B cell (primary cell): ENCODE data around the gene COPS4. TPM values are rescaled to one million over a fixed set of nuclear protein-coding genes. Genes with fewer than 3 reads are reported as not detected.
"Not testable (repeated sequence)": the region's sequence is repeated elsewhere in the genome, so short reads cannot be mapped to it uniquely, and the experiment has no call there.

Experiments used
- ATAC-seq: fragments of 200-7000 bp; cut with Tn5 transposase; one replicate; pipeline ENCODE4 v1.10.0; 2021; ENCODE audit warnings: low read depth, mild to moderate bottlenecking, moderate number of reproducible peaks, moderate library complexity
- CTCF ChIA-PET: fragments of 350-600 bp; sonication (Branson Sonifier 250); formaldehyde crosslinking; loops from one replicate; lab custom pipeline; 2021; ENCODE audit warnings: antibody characterized with exemption, inconsistent platforms; lab: Charles Lee
- POLR2A ChIA-PET: fragments of 350-600 bp; sonication (Branson Sonifier 250); formaldehyde crosslinking; loops from one replicate; lab custom pipeline; 2021; ENCODE audit warnings: antibody characterized with exemption; lab: Charles Lee
- DNase-seq: peaks from one replicate; pipeline ENCODE4 v3.0.0; 2013
- H2AFZ ChIP-seq: 2 replicates; pipeline ENCODE4 v1.6.1; 2012; ENCODE audit warnings: mild to moderate bottlenecking, low read depth, low read length; ENCODE audit not compliant: insufficient read depth, poor library complexity, severe bottlenecking
- H3K27ac ChIP-seq, 2 donors: 1 replicate in 1 of 2; 2 replicates in 1 of 2; pipeline ENCODE4 v1.5.1; 2012 to 2013; ENCODE audit warnings: low read length in 2 of 2, mild to moderate bottlenecking in 2 of 2, moderate library complexity in 1 of 2
- H3K27me3 ChIP-seq, 4 experiments: fragments of 200-600 bp in 1 of 4; sonication (generic) in 1 of 4; replicated peaks in 1 of 4; 1 replicate in 2 of 4; 2 replicates in 2 of 4; pipeline versions ENCODE4 v1.6.1 to v1.7.0; 2013 to 2016; ENCODE audit warnings: low read length in 3 of 4, mild to moderate bottlenecking in 2 of 4, mixed read lengths in 1 of 4, moderate library complexity in 1 of 4; ENCODE audit not compliant: insufficient read depth in 4 of 4, control insufficient read depth in 3 of 4; ENCODE audit errors: control extremely low read depth in 1 of 4
- H3K36me3 ChIP-seq, 2 experiments: replicated peaks in 1 of 2; 1 replicate in 1 of 2; 2 replicates in 1 of 2; pipeline versions ENCODE4 v1.6.1 to v1.7.1; 2013; ENCODE audit warnings: low read length in 1 of 2; ENCODE audit not compliant: insufficient read depth in 2 of 2, control insufficient read depth in 1 of 2; ENCODE audit errors: control extremely low read depth in 1 of 2, extremely low read depth in 1 of 2
- H3K4me1 ChIP-seq, 2 donors: fragments of 200-600 bp in 1 of 2; sonication (generic) in 1 of 2; 1 replicate in 1 of 2; 2 replicates in 1 of 2; pipeline versions ENCODE4 v1.5.1 to v1.6.1; 2013 to 2017; ENCODE audit warnings: low read length in 2 of 2; ENCODE audit not compliant: control insufficient read depth in 2 of 2, insufficient read depth in 2 of 2
- H3K4me2 ChIP-seq: replicated peaks from 2 replicates; pipeline ENCODE3; 2012; ENCODE audit warnings: mild to moderate bottlenecking, low read depth, low read length; ENCODE audit not compliant: poor library complexity, severe bottlenecking
- H3K4me3 ChIP-seq, 5 experiments: fragments of 200-600 bp in 1 of 5; sonication (generic) in 1 of 5; 1 replicate in 3 of 5; 2 replicates in 2 of 5; pipeline versions ENCODE4 v1.5.1 to v1.7.0; 2011 to 2016; ENCODE audit warnings: low read length in 4 of 5, mild to moderate bottlenecking in 4 of 5, low read depth in 2 of 5, control low read depth in 1 of 5, moderate library complexity in 1 of 5; ENCODE audit not compliant: insufficient read depth in 1 of 5; ENCODE audit errors: control extremely low read depth in 1 of 5, extremely low read depth in 1 of 5
- H3K79me2 ChIP-seq: fragments of 200-600 bp; sonication (generic); one replicate; pipeline ENCODE4 v1.6.0; 2016; ENCODE audit warnings: low read length; ENCODE audit not compliant: control insufficient read depth, insufficient read depth
- H3K9ac ChIP-seq: fragments of 200-600 bp; sonication (generic); 2 replicates; pipeline ENCODE4 v1.6.1; 2017; ENCODE audit warnings: mild to moderate bottlenecking, low read length, moderate library complexity
- H3K9me3 ChIP-seq, 3 donors: one replicate each; pipeline versions ENCODE4 v1.6.1 to v1.7.1; 2013; ENCODE audit warnings: low read length in 2 of 3; ENCODE audit not compliant: control insufficient read depth in 2 of 3, insufficient read depth in 1 of 3; ENCODE audit errors: control extremely low read depth in 1 of 3
- H4K20me1 ChIP-seq: 2 replicates; pipeline ENCODE4 v1.6.0; 2012; ENCODE audit warnings: mild to moderate bottlenecking, low read length; ENCODE audit not compliant: insufficient read depth, control insufficient read depth, poor library complexity, severe bottlenecking
- H3K27ac Mint-ChIP-seq: one replicate; pipeline ENCODE4 v1.8.0; 2021; ENCODE audit warnings: mixed read lengths
- H3K27me3 Mint-ChIP-seq: one replicate; pipeline ENCODE4 v1.8.0; 2021; ENCODE audit warnings: mixed read lengths
- H3K4me1 Mint-ChIP-seq: one replicate; pipeline ENCODE4 v1.8.0; 2021; ENCODE audit warnings: mixed read lengths
- H3K4me3 Mint-ChIP-seq: one replicate; pipeline ENCODE4 v1.8.0; 2021; ENCODE audit warnings: mixed read lengths
- H3K9me3 Mint-ChIP-seq: one replicate; pipeline ENCODE4 v1.8.0; 2022; ENCODE audit warnings: mixed read lengths; ENCODE audit not compliant: insufficient read depth
- CTCF ChIP-seq: fragments of 200-600 bp; IDR thresholded peaks from one replicate; pipeline ENCODE4 v1.8.0; 2022; ENCODE audit warnings: antibody characterized with exemption, mild to moderate bottlenecking
- EZH2 ChIP-seq: IDR thresholded peaks from 2 replicates; pipeline ENCODE4 v1.6.1; 2012; ENCODE audit warnings: borderline replicate concordance, low read depth, mild to moderate bottlenecking, moderate library complexity, low read length; ENCODE audit not compliant: insufficient read depth, poor library complexity, severe bottlenecking
- WGBS: methylation state at CpG from one replicate; pipeline ENCODE4 v1.1.5; 2013; ENCODE audit warnings: missing lambda C conversion rate; ENCODE audit not compliant: insufficient coverage; 5-methylcytosine and 5-hydroxymethylcytosine counted together
- intact Hi-C: fragments of 100-400 bp; cut with micrococcal nuclease; formaldehyde crosslinking; loops from one replicate; pipeline ENCODE4 v1.10.0; 2022
- polyA plus RNA-seq: library from polyadenylated mRNA; depleted of rRNA; stranded (reverse); fragments of >200 nt; gene quantifications from 2 replicates; pipeline ENCODE4 v1.2.3, GENCODE V29; 2012
- total RNA-seq, 2 donors: library from RNA; stranded (reverse); fragments of 120-200 nt in 1 of 2; gene quantifications; 1 replicate in 1 of 2; 2 replicates in 1 of 2; pipeline versions ENCODE4 v1.2.3 to v1.2.4, GENCODE V29; 2013 to 2022

COPS4 gene
- total and polyA plus RNA-seq, 2 donors (not counting 1 experiment from before 2014, with no cell fraction given): 12.0 to 24.5 TPM

- Histone ChIP-seq H3K4me2 (peak overlapping the region; percentile 59), H3K4me1 (peaks cover 16 to 19% of the 10 kb centered on the region in 2 donors), H3K79me2 (no peaks in the 10 kb centered on the region), H3K27ac (no peak overlapping the region), H3K9ac (peak overlapping the region; percentile 20), H3K4me3 (no peak overlapping the region), H4K20me1 (no peaks in the 10 kb centered on the region), H3K36me3 (peaks cover 4 to 6% of the 10 kb centered on the region in 2 experiments), H3K27me3 (no peaks in the 10 kb centered on the region), H3K9me3 (no peaks in the 10 kb centered on the region), H2AFZ (no peak overlapping the region)
- Mint-ChIP-seq H3K4me1 (peaks cover 20% of the 10 kb centered on the region), H3K4me3 (peak overlapping the region; percentile 71), H3K27me3 (no peaks in the 10 kb centered on the region), H3K27ac (peak overlapping the region; percentile 57), H3K9me3 (no peaks in the 10 kb centered on the region)
- ATAC-seq (peak; percentile 85), DNase-seq (peak; percentile 85)
- POLR2A ChIA-PET: interaction anchor here (0.6 to 1.2 kb wide), 4 partner anchors 13 to 186 kb away, joined by 3 to 6 read pairs (median 4); no protein-coding TSS in a partner anchor
- intact Hi-C loops: loop anchor here (1.0 to 2.0 kb wide), 5 partner anchors 10 to 208 kb away; no protein-coding TSS in a partner anchor
- peak; percentile 78 for TF ChIP-seq CTCF
- TF ChIP-seq EZH2: no peak
- 86% methylated on average over 1 of the region's 10 CpGs for WGBS
- CTCF ChIA-PET: interaction anchor here (0.6 to 7.7 kb wide), 31 partner anchors 10 to 380 kb away, joined by 3 to 139 read pairs (median 4); partner anchors contain the start of genes COQ2 and PLAC8
These were observed 39.2 kb downstream of the COPS4 start for GRCh38 chr4:83074086-83074704.

- H3K4me1 ChIP-seq: peaks cover 16 to 19% of the 10 kb centered on the region in 2 donors
- not testable (repeated sequence) for H3K27me3 Mint-ChIP-seq, ATAC-seq, H2AFZ ChIP-seq, H3K79me2 ChIP-seq, H3K4me3 Mint-ChIP-seq, H3K36me3 ChIP-seq, H3K9ac ChIP-seq, H3K9me3 Mint-ChIP-seq, H3K4me3 ChIP-seq, H3K27ac Mint-ChIP-seq, DNase-seq, H3K9me3 ChIP-seq, H3K27ac ChIP-seq, H3K4me2 ChIP-seq, H4K20me1 ChIP-seq, H3K27me3 ChIP-seq
- ChIA-PET POLR2A (interaction anchor here (0.6 to 1.2 kb wide), 3 partner anchors 10 to 181 kb away, joined by 4 to 6 read pairs (median 5); no protein-coding TSS in a partner anchor), CTCF (interaction anchor here (0.7 to 7.7 kb wide), 32 partner anchors 9 to 254 kb away, joined by 3 to 139 read pairs (median 4); partner anchors contain the start of genes COQ2 and PLAC8)
- WGBS: 66% methylated on average over 3 of the region's 7 CpGs
- intact Hi-C loops: loop anchor here (1.0 to 2.0 kb wide), 5 partner anchors 10 to 208 kb away; no protein-coding TSS in a partner anchor
- H3K4me1 Mint-ChIP-seq: peaks cover 25% of the 10 kb centered on the region
These were observed 39.8 kb downstream of the COPS4 start for GRCh38 chr4:83074783-83075182.
